Activated T-cell treated with anti-CD3 and anti-CD28 coated beads for 24 hours (primary cell): ENCODE data around the gene KIF13A.
"Not testable (repeated sequence)": the region's sequence is repeated elsewhere in the genome, so short reads cannot be mapped to it uniquely, and the experiment has no call there.

Experiments used
- DNase-seq: peaks from one replicate; pipeline ENCODE4 v3.0.0-alpha.2; 2020; ENCODE audit warnings: low read depth

KIF13A gene

GRCh38 chr6:17846762-17847161, 140.7 kb downstream of the KIF13A start:
- DNase-seq, result no peak

GRCh38 chr6:17845598-17845997, 141.8 kb downstream of the KIF13A start:
- no peak for DNase-seq

GRCh38 chr6:17844967-17845366, 142.5 kb downstream of the KIF13A start:
- not testable (repeated sequence) for DNase-seq

GRCh38 chr6:17842934-17843821, 144.3 kb downstream of the KIF13A start:
- DNase-seq, result no peak

- no peak for DNase-seq
Measured at GRCh38 chr6:17842014-17842776, 145.2 kb downstream of the KIF13A start.

- DNase-seq, result no peak
Measured at GRCh38 chr6:17839513-17840223, 147.8 kb downstream of the KIF13A start.

GRCh38 chr6:17836293-17836692, 151.1 kb downstream of the KIF13A start:
- DNase-seq, result no peak

- DNase-seq, result no peak
Measured at GRCh38 chr6:17835784-17836183, 151.7 kb downstream of the KIF13A start.

- no peak for DNase-seq
Measured at GRCh38 chr6:17831135-17831534, 156.3 kb downstream of the KIF13A start.

GRCh38 chr6:17829905-17830304, 157.5 kb downstream of the KIF13A start:
- no peak for DNase-seq

- no peak for DNase-seq
Measured at GRCh38 chr6:17828149-17828548, 159.3 kb downstream of the KIF13A start.

- DNase-seq, result no peak
Measured at GRCh38 chr6:17826301-17826700, 161.1 kb downstream of the KIF13A start.

- DNase-seq, result no peak
Measured at GRCh38 chr6:17820055-17820454, 167.4 kb downstream of the KIF13A start.

- DNase-seq, result no peak
Measured at GRCh38 chr6:17817763-17818162, 169.7 kb downstream of the KIF13A start.

GRCh38 chr6:17816921-17817611, 170.4 kb downstream of the KIF13A start:
- DNase-seq, result no peak

- DNase-seq, result no peak
Measured at GRCh38 chr6:17813542-17813941, 173.9 kb downstream of the KIF13A start.

- DNase-seq, result no peak
Measured at GRCh38 chr6:17812311-17812710, 175.1 kb downstream of the KIF13A start.

- no peak for DNase-seq
Measured at GRCh38 chr6:17808609-17809008, 178.8 kb downstream of the KIF13A start.

GRCh38 chr6:17807431-17807830, 180.0 kb downstream of the KIF13A start:
- DNase-seq, result not testable (repeated sequence)

- no peak for DNase-seq
Measured at GRCh38 chr6:17803409-17803808, 184.0 kb downstream of the KIF13A start.

GRCh38 chr6:17798477-17799154, 188.8 kb downstream of the KIF13A start:
- DNase-seq, result no peak
